Heart right ventricle (tissue), 16 donors: ENCODE measurements around the gene ZNF277. TPM values are rescaled to one million over a fixed set of nuclear protein-coding genes. Genes with fewer than 3 reads are reported as not detected.
"Not testable (repeated sequence)": the region's sequence is repeated elsewhere in the genome, so short reads cannot be mapped to it uniquely, and the experiment has no call there.

Source experiments
- ATAC-seq, 8 donors: fragments of 200-7000 bp; cut with Tn5 transposase; one replicate each; pipeline ENCODE4 v1.9.1; 2020; ENCODE audit warnings: mild to moderate bottlenecking in 8 of 8, moderate library complexity in 8 of 8, moderate number of reproducible peaks in 1 of 8
- DNase-seq, 2 donors: peaks; one replicate each; pipeline ENCODE4 v3.0.0-alpha.2; 2020
- H3K27ac ChIP-seq, 10 donors: fragments of 200-600 bp; sonication (generic) in 2 of 10; one replicate each; pipeline versions ENCODE4 v1.5.0 to v1.8.0; 2020 to 2022; ENCODE audit warnings: mild to moderate bottlenecking in 3 of 10
- H3K27me3 ChIP-seq, 7 donors: fragments of 200-600 bp; one replicate each; pipeline ENCODE4 v1.8.0; 2021 to 2022; ENCODE audit warnings: mild to moderate bottlenecking in 2 of 7
- H3K36me3 ChIP-seq, 9 donors: fragments of 200-600 bp; sonication (generic) in 1 of 9; one replicate each; pipeline versions ENCODE4 v1.5.0 to v1.8.0; 2020 to 2022; ENCODE audit warnings: mild to moderate bottlenecking in 2 of 9
- H3K4me1 ChIP-seq, 9 donors: fragments of 200-600 bp; sonication (generic) in 1 of 9; one replicate each; pipeline versions ENCODE4 v1.5.0 to v1.8.0; 2020 to 2022; ENCODE audit warnings: mild to moderate bottlenecking in 4 of 9
- H3K4me3 ChIP-seq, 10 donors: fragments of 200-600 bp; sonication (generic) in 2 of 10; one replicate each; pipeline versions ENCODE4 v1.5.0 to v1.8.0; 2020 to 2022; ENCODE audit warnings: mild to moderate bottlenecking in 7 of 10, moderate library complexity in 2 of 10
- H3K9me3 ChIP-seq, 11 donors: fragments of 200-600 bp in 10 of 11; sonication (generic) in 2 of 11; one replicate each; pipeline versions ENCODE4 v1.5.0 to v1.8.0; 2013 to 2022; ENCODE audit warnings: mild to moderate bottlenecking in 2 of 11, control low read depth in 1 of 11, moderate library complexity in 1 of 11
- CTCF ChIP-seq, 9 donors: fragments of 200-600 bp; sonication (generic) in 2 of 9; IDR thresholded peaks; one replicate each; pipeline versions ENCODE4 v1.5.0 to v1.8.0; 2021 to 2022; ENCODE audit warnings: antibody characterized with exemption in 9 of 9, mild to moderate bottlenecking in 5 of 9, moderate library complexity in 1 of 9
- WGBS, 2 donors: extraction: QIAGEN DNeasy Blood & Tissue Kit; methylation state at CpG; one replicate each; pipeline ENCODE4 v1.1.7; 2013; ENCODE audit warnings: inconsistent platforms in 1 of 2; 5-methylcytosine and 5-hydroxymethylcytosine counted together
- intact Hi-C, 10 donors: fragments of 100-400 bp; cut with DNase I; formaldehyde crosslinking; loops; one replicate each; pipeline versions ENCODE4 v1.11.1 to v1.14.2; 2022
- polyA plus RNA-seq, 2 donors: library from polyadenylated mRNA; stranded (reverse); fragments of 200-250 nt; gene quantifications; one replicate each; pipeline ENCODE4 v1.2.3, GENCODE V29; 2013
- total RNA-seq, 10 donors: library from RNA; stranded (reverse); fragmentation: NEBNext Ultra II Directional in 3 of 10; extraction: Animal tissue kit (Norgen Biotek cat#: 25700) in 3 of 10; gene quantifications; one replicate each; pipeline versions ENCODE4 v1.2.1 to v1.2.4, GENCODE V29; 2021 to 2023
- donor health status: Arrhythmogenic right ventricular cardiomyopathy.
- donor health status: ischemic (EF 13 %, LVEDD 7.1; RV severe dilation, severe dysfunction).
- donor health status: healthy with polysubstance abuse.
- donor health status: DM: no; HTN: yes; CAD: no.
- donor health status: DM: no; HTN: no; CAD: no.
- donor health status: ischemic (EF 25% LVEDD 6.9; RV normal size, moderate dysfunction).
- donor health status: ischemic (EF 25% LVEDD 5.7; RV mildly dilated, moderate dysfunction).
- donor health status: healthy.
- donor health status: DM: yes; HTN: yes; CAD: no.
- donor health status: Ischemic cardiomyopathy.
- donor health status: ischemic (EF 35%, LVEDD 5.7; RV mildly dilated, moderate dysfunction).
- donor health status: nonischemic (EF 11% LVEDD 7.7; RV severe dilation, severe dysfunction).
- donor health status: DM: yes; HTN: yes; CAD: no.
- donor health status: PGD.
- donor health status: ischemic (EF 29% LVEDD 5.4; RV normal size, mild dysfunction).
- donor health status: nonischemic (EF 23%, LVEDD 6.1; RV moderate dilation, normal function).

The ZNF277 gene
- total and polyA plus RNA-seq, 12 donors, result 7.7 to 25.7 (median 17.4) TPM

GRCh38 chr7:112308974-112309373 is 102.5 kb downstream of the ZNF277 start:
- no peak for TF ChIP-seq CTCF (IDR thresholded peaks at IDR 0.05)
- ATAC-seq, result no peak
- Histone ChIP-seq H3K27ac (no peak overlapping the region), H3K9me3 (peaks cover 0 to 6% (median 0%) of the 10 kb centered on the region in 11 donors), H3K27me3 (no peaks in the 10 kb centered on the region), H3K4me3 (no peak overlapping the region), H3K4me1 (no peaks in the 10 kb centered on the region), H3K36me3 (peaks cover 0 to 16% (median 0%) of the 10 kb centered on the region in 9 donors)
- no peak for DNase-seq
- 99% methylated on average over 3 of the region's 3 CpGs for WGBS, 2 donors
- intact Hi-C loops, result no loop called here

- H3K27ac ChIP-seq, H3K9me3 ChIP-seq, intact Hi-C loops, H3K4me1 ChIP-seq, H3K4me3 ChIP-seq, H3K27me3 ChIP-seq, ATAC-seq, DNase-seq: not testable (repeated sequence)
- WGBS, 2 donors, result 97 to 98% methylated on average over 2 of the region's 2 CpGs
- H3K36me3 ChIP-seq, result peaks cover 0 to 52% (median 8%) of the 10 kb centered on the region in 9 donors
These were observed 110.3 kb downstream of the ZNF277 start for GRCh38 chr7:112316803-112317202.

- 94 to 100% methylated on average over 1 of the region's 1 CpG for WGBS, 2 donors
- intact Hi-C loops, result no loop called here
- H3K4me3 ChIP-seq, result no peak overlapping the region
- ATAC-seq (no peak), DNase-seq (no peak)
- H3K4me1 ChIP-seq, result no peaks in the 10 kb centered on the region
- peaks cover 0 to 12% (median 0%) of the 10 kb centered on the region in 11 donors for H3K9me3 ChIP-seq
- peaks cover 0 to 74% (median 18%) of the 10 kb centered on the region in 9 donors for H3K36me3 ChIP-seq
- no peaks in the 10 kb centered on the region for H3K27me3 ChIP-seq
- no peak for TF ChIP-seq CTCF (IDR thresholded peaks at IDR 0.05)
- H3K27ac ChIP-seq, result no peak overlapping the region
These were observed 115.6 kb downstream of the ZNF277 start for GRCh38 chr7:112322070-112322469.

GRCh38 chr7:112327566-112327965 is 121.1 kb downstream of the ZNF277 start:
- no peak overlapping the region for H3K27ac ChIP-seq
- TF ChIP-seq CTCF (IDR thresholded peaks at IDR 0.05), result no peak
- DNase-seq, result no peak
- ATAC-seq, result no peak
- peaks cover 0 to 3% (median 0%) of the 10 kb centered on the region in 11 donors for H3K9me3 ChIP-seq
- 99 to 100% methylated on average over 1 of the region's 1 CpG for WGBS, 2 donors
- H3K36me3 ChIP-seq, result peaks cover 0 to 67% (median 7%) of the 10 kb centered on the region in 9 donors
- H3K4me1 ChIP-seq, result no peaks in the 10 kb centered on the region
- no peaks in the 10 kb centered on the region for H3K27me3 ChIP-seq
- no peak overlapping the region for H3K4me3 ChIP-seq
- intact Hi-C loops, result no loop called here

GRCh38 chr7:112331492-112331891 is 125.0 kb downstream of the ZNF277 start:
- Histone ChIP-seq H3K4me3 (no peak overlapping the region), H3K27me3 (no peaks in the 10 kb centered on the region), H3K27ac (no peak overlapping the region), H3K36me3 (peaks cover 0 to 79% (median 7%) of the 10 kb centered on the region in 9 donors), H3K9me3 (no peaks in the 10 kb centered on the region), H3K4me1 (peaks cover 0 to 3% (median 0%) of the 10 kb centered on the region in 9 donors)
- no peak for ATAC-seq
- TF ChIP-seq CTCF (IDR thresholded peaks at IDR 0.05), result no peak
- intact Hi-C loops, result no loop called here
- 85 to 87% methylated on average over 1 of the region's 1 CpG for WGBS, 2 donors
- no peak for DNase-seq
